NB4 (cell line): ENCODE results near the gene FZR1.

ENCODE experiments used
- MYC ChIP-seq: IDR thresholded peaks from 2 replicates; pipeline ENCODE4 v1.6.1; 2011; ENCODE audit warnings: low read depth, low read length
- TF ChIP-seq, protein P1 (sequence below): IDR thresholded peaks from one replicate; pipeline ENCODE4 v1.5.1; 2012; ENCODE audit warnings: low read depth, low read length

DNA sequence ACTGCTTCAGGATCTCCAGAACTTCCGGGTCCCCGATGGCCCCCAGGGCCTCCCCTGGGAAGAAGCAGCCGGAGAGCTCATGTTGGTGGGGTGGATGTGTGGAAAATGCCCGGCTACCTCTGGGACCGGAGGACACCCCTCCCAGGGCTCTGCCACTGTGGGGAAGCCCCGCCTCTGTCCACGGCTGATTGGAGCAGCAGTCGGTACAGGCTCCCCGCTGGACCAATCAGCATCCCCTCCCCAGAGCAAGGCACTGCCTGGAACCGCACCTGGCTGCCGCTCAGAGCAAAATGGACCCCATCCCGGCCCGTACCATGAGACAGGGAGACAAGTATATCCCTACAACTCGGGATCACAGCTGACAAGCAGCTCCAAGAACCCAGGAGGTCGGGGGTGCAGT is 12.1 kb upstream of the FZR1 start:
- TF ChIP-seq, protein P1, sequence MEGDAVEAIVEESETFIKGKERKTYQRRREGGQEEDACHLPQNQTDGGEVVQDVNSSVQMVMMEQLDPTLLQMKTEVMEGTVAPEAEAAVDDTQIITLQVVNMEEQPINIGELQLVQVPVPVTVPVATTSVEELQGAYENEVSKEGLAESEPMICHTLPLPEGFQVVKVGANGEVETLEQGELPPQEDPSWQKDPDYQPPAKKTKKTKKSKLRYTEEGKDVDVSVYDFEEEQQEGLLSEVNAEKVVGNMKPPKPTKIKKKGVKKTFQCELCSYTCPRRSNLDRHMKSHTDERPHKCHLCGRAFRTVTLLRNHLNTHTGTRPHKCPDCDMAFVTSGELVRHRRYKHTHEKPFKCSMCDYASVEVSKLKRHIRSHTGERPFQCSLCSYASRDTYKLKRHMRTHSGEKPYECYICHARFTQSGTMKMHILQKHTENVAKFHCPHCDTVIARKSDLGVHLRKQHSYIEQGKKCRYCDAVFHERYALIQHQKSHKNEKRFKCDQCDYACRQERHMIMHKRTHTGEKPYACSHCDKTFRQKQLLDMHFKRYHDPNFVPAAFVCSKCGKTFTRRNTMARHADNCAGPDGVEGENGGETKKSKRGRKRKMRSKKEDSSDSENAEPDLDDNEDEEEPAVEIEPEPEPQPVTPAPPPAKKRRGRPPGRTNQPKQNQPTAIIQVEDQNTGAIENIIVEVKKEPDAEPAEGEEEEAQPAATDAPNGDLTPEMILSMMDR, result no peak
- TF ChIP-seq MYC, result no peak
